ENCODE results near the gene PIGB.

GRCh38 chr15:55394694-55395093, 75.7 kb downstream of the PIGB start:
- TF ChIP-seq ZNF274 (IDR thresholded peaks at IDR 0.05; ENCODE audit: low read depth, low read length) = no peak
- no peak for TF ChIP-seq SUZ12 (IDR thresholded peaks at IDR 0.05; ENCODE audit: extremely low read depth, insufficient read depth, insufficient read length)
- TF ChIP-seq YY1 (IDR thresholded peaks at IDR 0.05; ENCODE audit: insufficient read depth, insufficient read length) = no peak

Measured in NT2/D1 (cell line).